PFSK-1 (cell line): ENCODE data around the gene SNX30.

ENCODE experiments used
- POLR2AphosphoS5 ChIP-seq: IDR thresholded peaks from 2 replicates; pipeline ENCODE4 v1.6.1; 2012; ENCODE audit warnings: low read depth, mild to moderate bottlenecking, control low read depth, low read length, moderate library complexity
- TF ChIP-seq, protein P1 (sequence below), 2 experiments: IDR thresholded peaks; 2 replicates each; pipeline versions ENCODE4 v1.6.1 to v1.8.0; 2011 to 2012; ENCODE audit warnings: low read depth in 2 of 2, low read length in 2 of 2, control low read depth in 1 of 2, inconsistent platforms in 1 of 2, mild to moderate bottlenecking in 1 of 2, moderate library complexity in 1 of 2; ENCODE audit not compliant: insufficient read depth in 1 of 2

DNA sequence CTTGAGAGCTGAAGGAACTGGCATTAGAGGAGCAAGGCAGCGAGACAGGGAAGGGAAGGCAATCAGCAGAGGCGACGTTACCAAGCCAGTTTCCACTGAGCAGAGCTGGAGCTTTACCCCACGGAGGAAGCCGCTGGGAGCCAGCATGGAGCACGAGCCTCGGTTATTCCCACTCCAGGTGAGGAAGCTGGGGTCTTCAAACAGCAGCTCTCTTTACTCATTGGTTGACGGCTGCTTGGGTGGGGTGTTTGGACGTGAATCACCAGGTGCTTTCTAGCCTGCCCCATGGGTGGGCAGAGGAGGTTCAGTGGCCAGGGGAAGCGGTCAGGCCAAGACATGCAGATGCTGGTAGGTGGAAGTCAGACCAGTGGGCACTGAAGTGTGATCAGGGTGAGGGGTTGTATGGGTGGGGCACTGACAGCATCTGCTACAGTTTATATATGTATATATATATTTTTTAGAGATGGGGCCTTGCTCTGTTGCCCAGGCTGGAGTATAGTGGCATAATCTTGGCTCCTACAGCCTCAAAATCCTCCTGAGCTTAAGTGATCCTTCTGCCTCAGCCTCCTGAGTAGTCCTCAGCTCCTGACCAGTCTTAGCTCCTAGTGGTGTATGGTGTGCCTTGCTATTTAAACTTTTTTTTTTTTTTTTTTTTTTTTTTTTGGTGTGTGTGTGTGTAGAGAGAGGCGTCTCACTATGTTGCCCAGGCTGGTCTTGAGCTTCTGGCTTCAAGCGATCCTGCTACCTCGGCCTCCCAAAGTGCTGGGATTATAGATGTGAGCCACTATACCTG is 12.4 kb downstream of the SNX30 start:
- no peak for TF ChIP-seq POLR2AphosphoS5
- TF ChIP-seq, protein P1, sequence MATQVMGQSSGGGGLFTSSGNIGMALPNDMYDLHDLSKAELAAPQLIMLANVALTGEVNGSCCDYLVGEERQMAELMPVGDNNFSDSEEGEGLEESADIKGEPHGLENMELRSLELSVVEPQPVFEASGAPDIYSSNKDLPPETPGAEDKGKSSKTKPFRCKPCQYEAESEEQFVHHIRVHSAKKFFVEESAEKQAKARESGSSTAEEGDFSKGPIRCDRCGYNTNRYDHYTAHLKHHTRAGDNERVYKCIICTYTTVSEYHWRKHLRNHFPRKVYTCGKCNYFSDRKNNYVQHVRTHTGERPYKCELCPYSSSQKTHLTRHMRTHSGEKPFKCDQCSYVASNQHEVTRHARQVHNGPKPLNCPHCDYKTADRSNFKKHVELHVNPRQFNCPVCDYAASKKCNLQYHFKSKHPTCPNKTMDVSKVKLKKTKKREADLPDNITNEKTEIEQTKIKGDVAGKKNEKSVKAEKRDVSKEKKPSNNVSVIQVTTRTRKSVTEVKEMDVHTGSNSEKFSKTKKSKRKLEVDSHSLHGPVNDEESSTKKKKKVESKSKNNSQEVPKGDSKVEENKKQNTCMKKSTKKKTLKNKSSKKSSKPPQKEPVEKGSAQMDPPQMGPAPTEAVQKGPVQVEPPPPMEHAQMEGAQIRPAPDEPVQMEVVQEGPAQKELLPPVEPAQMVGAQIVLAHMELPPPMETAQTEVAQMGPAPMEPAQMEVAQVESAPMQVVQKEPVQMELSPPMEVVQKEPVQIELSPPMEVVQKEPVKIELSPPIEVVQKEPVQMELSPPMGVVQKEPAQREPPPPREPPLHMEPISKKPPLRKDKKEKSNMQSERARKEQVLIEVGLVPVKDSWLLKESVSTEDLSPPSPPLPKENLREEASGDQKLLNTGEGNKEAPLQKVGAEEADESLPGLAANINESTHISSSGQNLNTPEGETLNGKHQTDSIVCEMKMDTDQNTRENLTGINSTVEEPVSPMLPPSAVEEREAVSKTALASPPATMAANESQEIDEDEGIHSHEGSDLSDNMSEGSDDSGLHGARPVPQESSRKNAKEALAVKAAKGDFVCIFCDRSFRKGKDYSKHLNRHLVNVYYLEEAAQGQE (IDR thresholded peaks at IDR 0.05; ENCODE audit: insufficient read depth in 1 of 2, low read depth in 2 of 2, low read length in 2 of 2): no peak
